Prostate gland (tissue), 2 donors: ENCODE measurements around the gene SLCO3A1. TPM values are rescaled to one million over a fixed set of nuclear protein-coding genes. Genes with fewer than 3 reads are reported as not detected.

ENCODE experiments used
- DNase-seq: peaks from one replicate; pipeline ENCODE4 v3.0.0-alpha.2; 2019; ENCODE audit warnings: low spot score
- H3K27ac ChIP-seq, 2 donors: fragments of 200-600 bp; sonication (generic); 2 replicates each; pipeline ENCODE4 v1.5.1; 2017 to 2019
- H3K27me3 ChIP-seq: fragments of 200-600 bp; sonication (generic); replicated peaks from 2 replicates; pipeline ENCODE4 v1.5.1; 2019; ENCODE audit not compliant: insufficient read depth
- H3K36me3 ChIP-seq, 2 donors: fragments of 200-600 bp; sonication (generic); 1 replicate in 1 of 2; 2 replicates in 1 of 2; pipeline versions ENCODE4 v1.5.1 to v1.8.1; 2017 to 2019
- H3K4me1 ChIP-seq: fragments of 200-600 bp; sonication (generic); replicated peaks from 2 replicates; pipeline ENCODE4 v1.5.1; 2019
- H3K4me3 ChIP-seq, 2 donors: fragments of 200-600 bp; sonication (generic); 2 replicates each; pipeline ENCODE4 v1.5.1; 2017 to 2019
- H3K9me3 ChIP-seq: fragments of 200-600 bp; sonication (generic); 2 replicates; pipeline ENCODE4 v1.5.1; 2017
- POLR2A ChIP-seq: fragments of 450-650 bp; IDR thresholded peaks from one replicate; pipeline ENCODE4 v1.6.1; 2016; ENCODE audit warnings: antibody characterized with exemption, mild to moderate bottlenecking
- POLR2AphosphoS5 ChIP-seq: sonication (generic); formaldehyde crosslinking; IDR thresholded peaks from one replicate; pipeline ENCODE4 v1.6.1; 2017; ENCODE audit warnings: antibody characterized with exemption
- WGBS: methylation state at CpG from one replicate; pipeline ENCODE4 v1.1.5; 2018; 5-methylcytosine and 5-hydroxymethylcytosine counted together
- intact Hi-C: fragments of 100-400 bp; cut with DNase I; formaldehyde crosslinking; loops from one replicate; pipeline ENCODE4 v1.14.2; 2022
- total RNA-seq, 2 donors: library from RNA; depleted of rRNA; stranded (reverse); fragments of >200 nt; gene quantifications; one replicate each; pipeline ENCODE4 v1.1.0, GENCODE V29; 2016
- TF ChIP-seq, protein P1 (sequence below), 4 experiments: fragments of 200-600 bp in 2 of 4; fragments of 450-650 bp in 2 of 4; sonication (generic) in 2 of 4; IDR thresholded peaks; 1 replicate in 3 of 4; 2 replicates in 1 of 4; pipeline ENCODE4 v1.5.1; 2016 to 2019; ENCODE audit warnings: antibody characterized with exemption in 4 of 4, mild to moderate bottlenecking in 2 of 4, moderate library complexity in 2 of 4

Gene SLCO3A1
- total RNA-seq, 2 donors from 2014 or later = 7.4 to 35.3 TPM

DNA sequence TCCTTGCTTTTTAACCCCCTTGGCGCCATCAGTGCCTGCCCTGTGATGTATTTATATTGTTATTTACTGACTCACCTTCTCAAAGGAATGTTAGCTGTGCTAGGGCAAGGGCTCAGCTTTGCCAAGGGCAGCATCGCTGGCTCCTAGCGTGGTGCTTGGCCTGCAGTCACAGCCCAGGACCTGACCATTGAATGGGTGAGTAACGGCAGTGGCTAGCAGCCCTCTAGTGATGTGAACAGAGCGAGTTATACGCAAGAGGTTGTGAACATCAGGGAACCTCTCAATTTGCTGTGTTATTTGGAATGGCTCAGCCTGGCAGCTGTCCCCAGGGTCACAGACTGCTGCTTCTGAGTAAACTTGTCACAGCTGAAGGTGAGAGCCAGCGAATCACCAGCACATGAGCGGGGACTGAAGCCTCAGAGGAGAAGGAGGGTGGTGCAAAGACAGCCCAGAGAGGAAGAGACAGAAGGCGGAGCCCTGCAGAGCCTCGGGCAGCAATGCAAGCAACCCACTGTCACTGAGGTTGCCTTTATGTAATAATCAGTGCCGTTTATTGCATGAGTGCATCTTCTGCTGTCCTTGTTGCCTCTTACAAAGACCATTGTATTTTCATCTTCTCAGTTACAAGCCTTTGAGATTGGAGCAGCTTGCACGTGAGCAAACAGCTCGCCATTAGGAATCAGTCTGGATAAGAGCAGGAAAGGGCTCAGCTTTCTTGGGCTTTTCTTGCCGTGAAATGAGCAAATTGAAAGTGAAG is 158.3 kb downstream of the SLCO3A1 start:
- no peak for DNase-seq
- H3K4me3 ChIP-seq = no peak overlapping the region
- 64% methylated on average over 14 of the region's 14 CpGs for WGBS
- H3K36me3 ChIP-seq = no peaks in the 10 kb centered on the region
- no peak overlapping the region for H3K27ac ChIP-seq
- no peaks in the 10 kb centered on the region for H3K4me1 ChIP-seq
- no peak for TF ChIP-seq POLR2AphosphoS5
- TF ChIP-seq, protein P1, sequence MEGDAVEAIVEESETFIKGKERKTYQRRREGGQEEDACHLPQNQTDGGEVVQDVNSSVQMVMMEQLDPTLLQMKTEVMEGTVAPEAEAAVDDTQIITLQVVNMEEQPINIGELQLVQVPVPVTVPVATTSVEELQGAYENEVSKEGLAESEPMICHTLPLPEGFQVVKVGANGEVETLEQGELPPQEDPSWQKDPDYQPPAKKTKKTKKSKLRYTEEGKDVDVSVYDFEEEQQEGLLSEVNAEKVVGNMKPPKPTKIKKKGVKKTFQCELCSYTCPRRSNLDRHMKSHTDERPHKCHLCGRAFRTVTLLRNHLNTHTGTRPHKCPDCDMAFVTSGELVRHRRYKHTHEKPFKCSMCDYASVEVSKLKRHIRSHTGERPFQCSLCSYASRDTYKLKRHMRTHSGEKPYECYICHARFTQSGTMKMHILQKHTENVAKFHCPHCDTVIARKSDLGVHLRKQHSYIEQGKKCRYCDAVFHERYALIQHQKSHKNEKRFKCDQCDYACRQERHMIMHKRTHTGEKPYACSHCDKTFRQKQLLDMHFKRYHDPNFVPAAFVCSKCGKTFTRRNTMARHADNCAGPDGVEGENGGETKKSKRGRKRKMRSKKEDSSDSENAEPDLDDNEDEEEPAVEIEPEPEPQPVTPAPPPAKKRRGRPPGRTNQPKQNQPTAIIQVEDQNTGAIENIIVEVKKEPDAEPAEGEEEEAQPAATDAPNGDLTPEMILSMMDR (IDR thresholded peaks at IDR 0.05) = no peak
- TF ChIP-seq POLR2A = no peak
- no peaks in the 10 kb centered on the region for H3K27me3 ChIP-seq
- intact Hi-C loops = no loop called here
- no peaks in the 10 kb centered on the region for H3K9me3 ChIP-seq

DNA sequence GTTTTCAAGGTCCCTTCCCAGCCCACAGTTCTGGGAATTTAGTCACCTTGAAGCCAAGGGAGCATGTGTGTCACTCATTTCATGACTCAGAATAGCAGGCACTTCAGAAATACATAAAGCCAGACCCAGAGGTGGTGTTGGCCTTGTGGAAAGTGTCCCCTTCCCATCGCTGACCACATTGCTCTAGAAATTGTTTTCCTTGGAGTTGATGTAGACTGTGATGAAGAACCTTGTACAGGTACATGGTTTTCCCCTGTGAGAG is 158.8 kb downstream of the SLCO3A1 start:
- H3K4me1 ChIP-seq = no peaks in the 10 kb centered on the region
- no peak for DNase-seq
- no peaks in the 10 kb centered on the region for H3K36me3 ChIP-seq
- 95% methylated on average over 1 of the region's 1 CpG for WGBS
- H3K9me3 ChIP-seq = no peaks in the 10 kb centered on the region
- H3K27me3 ChIP-seq = no peaks in the 10 kb centered on the region
- no peak overlapping the region for H3K4me3 ChIP-seq
- intact Hi-C loops = no loop called here
- no peak for TF ChIP-seq POLR2AphosphoS5
- TF ChIP-seq POLR2A = no peak
- TF ChIP-seq, protein P1 (IDR thresholded peaks at IDR 0.05) = no peak
- no peak overlapping the region for H3K27ac ChIP-seq

DNA sequence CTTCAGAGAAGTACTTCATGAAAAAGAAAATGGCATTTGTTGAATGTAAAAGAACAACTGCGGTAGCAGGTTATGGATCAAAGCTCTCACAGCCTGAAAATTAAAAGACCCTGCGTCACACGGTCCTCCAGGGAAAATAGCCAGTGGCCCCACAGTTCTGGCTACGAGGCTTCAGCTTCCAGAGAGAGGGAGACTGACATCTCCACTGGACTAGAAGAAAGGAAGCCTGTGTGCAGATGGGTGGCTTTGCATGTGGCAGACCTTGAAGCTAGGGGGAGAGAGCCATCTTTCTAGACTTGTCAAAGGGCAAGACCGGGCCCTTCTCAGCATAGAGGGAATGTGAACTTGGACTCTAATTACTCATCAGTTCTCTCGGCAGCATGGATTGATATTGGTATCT is 159.4 kb downstream of the SLCO3A1 start:
- H3K36me3 ChIP-seq = no peaks in the 10 kb centered on the region
- no peaks in the 10 kb centered on the region for H3K27me3 ChIP-seq
- no peak overlapping the region for H3K27ac ChIP-seq
- TF ChIP-seq, protein P1 (IDR thresholded peaks at IDR 0.05) = no peak
- no peak for TF ChIP-seq POLR2A
- TF ChIP-seq POLR2AphosphoS5 = no peak
- H3K9me3 ChIP-seq = no peaks in the 10 kb centered on the region
- H3K4me3 ChIP-seq = no peak overlapping the region
- WGBS = 98% methylated on average over 6 of the region's 6 CpGs
- DNase-seq = no peak
- intact Hi-C loops = no loop called here
- H3K4me1 ChIP-seq = no peaks in the 10 kb centered on the region

DNA sequence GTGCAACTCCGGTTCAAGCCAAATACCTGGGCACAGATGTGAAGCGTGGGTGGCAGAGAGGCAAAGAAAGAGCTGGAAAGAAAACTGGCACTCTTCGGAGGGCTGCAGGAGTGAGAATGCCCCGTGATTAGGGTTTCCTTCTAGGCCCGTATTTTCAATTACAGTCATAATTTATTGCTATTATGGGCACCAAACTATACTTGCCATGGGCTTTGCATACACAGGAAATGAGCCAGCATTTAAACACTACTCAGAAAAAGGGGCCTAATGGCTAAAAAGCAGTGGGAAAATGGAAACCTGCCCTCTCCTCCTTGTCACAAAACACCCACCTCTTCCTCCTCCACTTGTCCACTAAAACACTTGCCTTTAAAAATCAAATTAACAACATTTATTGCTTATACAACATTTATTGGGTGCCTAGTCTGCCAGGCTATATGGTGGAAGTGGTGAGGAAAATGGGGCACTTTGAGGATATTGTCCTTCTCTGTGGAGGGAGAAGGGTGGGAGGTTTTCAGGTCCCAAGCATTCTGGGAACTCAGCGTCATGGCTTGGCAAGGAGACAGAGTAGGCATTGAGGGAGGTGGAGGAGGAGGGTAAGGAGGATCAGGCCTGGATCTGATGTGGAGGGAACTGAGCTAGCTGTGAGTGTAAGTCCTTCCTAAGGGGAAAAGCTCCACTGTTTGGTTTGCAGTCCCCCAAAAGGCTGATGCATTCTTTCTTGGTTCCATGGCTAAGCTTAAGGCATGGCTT is 160.9 kb downstream of the SLCO3A1 start:
- Histone ChIP-seq H3K9me3 (no peaks in the 10 kb centered on the region), H3K36me3 (no peaks in the 10 kb centered on the region), H3K27ac (no peak overlapping the region), H3K4me1 (no peaks in the 10 kb centered on the region), H3K27me3 (no peaks in the 10 kb centered on the region), H3K4me3 (no peak overlapping the region)
- no peak for DNase-seq
- intact Hi-C loops = no loop called here
- 56% methylated on average over 6 of the region's 6 CpGs for WGBS
- TF ChIP-seq, protein P1 (IDR thresholded peaks at IDR 0.05) = no peak
- TF ChIP-seq POLR2AphosphoS5 (no peak), POLR2A (no peak)
